Suprapubic skin (tissue), 4 donors: ENCODE data around the gene HSD11B2.

ENCODE experiments used
- CTCF ChIP-seq, 2 donors: fragments of 200-600 bp in 1 of 2; fragments of 450-650 bp in 1 of 2; sonication (generic) in 1 of 2; IDR thresholded peaks; one replicate each; pipeline ENCODE4 v1.5.1; 2016 to 2019; ENCODE audit warnings: antibody characterized with exemption in 2 of 2, mild to moderate bottlenecking in 1 of 2, moderate library complexity in 1 of 2
- POLR2A ChIP-seq, 2 donors: fragments of 450-650 bp; IDR thresholded peaks; one replicate each; pipeline ENCODE4 v1.6.1; 2017; ENCODE audit warnings: antibody characterized with exemption in 2 of 2, mild to moderate bottlenecking in 2 of 2, moderate library complexity in 2 of 2
- POLR2AphosphoS5 ChIP-seq, 3 donors: sonication (generic); formaldehyde crosslinking; IDR thresholded peaks; one replicate each; pipeline ENCODE4 v1.6.1; 2017; ENCODE audit warnings: antibody characterized with exemption in 3 of 3

GRCh38 chr16:67451061-67451703 is 20.3 kb downstream of the HSD11B2 start:
- TF ChIP-seq POLR2A (IDR thresholded peaks at IDR 0.05) (no peak), CTCF (IDR thresholded peaks at IDR 0.05) (no peak), POLR2AphosphoS5 (IDR thresholded peaks at IDR 0.05) (no peak)
